ENCODE results near the gene SYPL2. TPM values are rescaled to one million over a fixed set of nuclear protein-coding genes. Genes with fewer than 3 reads are reported as not detected.

SYPL2 gene
- total RNA-seq, 1 donor from 2014 or later = 38.6 TPM

- no peaks in the 10 kb centered on the region for H3K27me3 ChIP-seq (ENCODE audit: control insufficient read depth in 3 of 3, insufficient read depth in 3 of 3, low read length in 3 of 3)
- no peak overlapping the region for H3K4me3 ChIP-seq (ENCODE audit: low read length in 3 of 3)
- no peak overlapping the region for H3K27ac ChIP-seq (ENCODE audit: low read depth, low read length)
- H3K9ac ChIP-seq (ENCODE audit: low read depth in 1 of 3, low read length in 3 of 3) = no peak overlapping the region
- no peaks in the 10 kb centered on the region for H3K9me3 ChIP-seq (ENCODE audit: control insufficient read depth in 3 of 3, low read length in 3 of 3)
- peaks cover 33 to 45% (median 40%) of the 10 kb centered on the region in 3 donors for H3K4me1 ChIP-seq (ENCODE audit: control insufficient read depth in 3 of 3, insufficient read depth in 3 of 3, low read length in 3 of 3)
- no peaks in the 10 kb centered on the region for H3K36me3 ChIP-seq (ENCODE audit: control insufficient read depth in 3 of 3, insufficient read depth in 3 of 3, low read length in 3 of 3)
Observed at GRCh38 chr1:109527098-109527811, 60.9 kb downstream of the SYPL2 start.

- H3K27me3 ChIP-seq (ENCODE audit: control insufficient read depth in 3 of 3, insufficient read depth in 3 of 3, low read length in 3 of 3) = no peaks in the 10 kb centered on the region
- peaks cover 41 to 54% (median 48%) of the 10 kb centered on the region in 3 donors for H3K4me1 ChIP-seq (ENCODE audit: control insufficient read depth in 3 of 3, insufficient read depth in 3 of 3, low read length in 3 of 3)
Observed at GRCh38 chr1:109527846-109528695, 61.7 kb downstream of the SYPL2 start.

GRCh38 chr1:109528712-109529111, 62.4 kb downstream of the SYPL2 start:
- H3K36me3 ChIP-seq (ENCODE audit: control insufficient read depth in 3 of 3, insufficient read depth in 3 of 3, low read length in 3 of 3) = no peaks in the 10 kb centered on the region
- peak overlapping the region; percentile 88 for H3K27ac ChIP-seq (ENCODE audit: low read depth, low read length)
- H3K27me3 ChIP-seq (ENCODE audit: control insufficient read depth in 3 of 3, insufficient read depth in 3 of 3, low read length in 3 of 3) = no peaks in the 10 kb centered on the region
- H3K4me1 ChIP-seq (ENCODE audit: control insufficient read depth in 3 of 3, insufficient read depth in 3 of 3, low read length in 3 of 3) = peaks cover 45 to 57% (median 51%) of the 10 kb centered on the region in 3 donors
- no peak overlapping the region for H3K4me3 ChIP-seq (ENCODE audit: low read length in 3 of 3)
- no peaks in the 10 kb centered on the region for H3K9me3 ChIP-seq (ENCODE audit: control insufficient read depth in 3 of 3, low read length in 3 of 3)
- no peak overlapping the region for H3K9ac ChIP-seq (ENCODE audit: low read depth in 1 of 3, low read length in 3 of 3)

More at GRCh38 chr1:109527846-109528695, 61.7 kb downstream of the SYPL2 start:
- Histone ChIP-seq H3K4me3 (ENCODE audit: low read length in 3 of 3) (no peak overlapping the region), H3K9me3 (ENCODE audit: control insufficient read depth in 3 of 3, low read length in 3 of 3) (no peaks in the 10 kb centered on the region), H3K9ac (ENCODE audit: low read depth in 1 of 3, low read length in 3 of 3) (no peak overlapping the region), H3K36me3 (ENCODE audit: control insufficient read depth in 3 of 3, insufficient read depth in 3 of 3, low read length in 3 of 3) (no peaks in the 10 kb centered on the region), H3K27ac (ENCODE audit: low read depth, low read length) (peak overlapping the region; percentile 88)

GRCh38 chr1:109529881-109530456, 63.6 kb downstream of the SYPL2 start:
- Histone ChIP-seq H3K4me3 (ENCODE audit: low read length in 3 of 3) (peak overlapping the region in 2 of 3 donors; percentile 35 to 56), H3K27ac (ENCODE audit: low read depth, low read length) (peak overlapping the region; percentile 88), H3K27me3 (ENCODE audit: control insufficient read depth in 3 of 3, insufficient read depth in 3 of 3, low read length in 3 of 3) (no peaks in the 10 kb centered on the region), H3K9me3 (ENCODE audit: control insufficient read depth in 3 of 3, low read length in 3 of 3) (no peaks in the 10 kb centered on the region), H3K9ac (ENCODE audit: low read depth in 1 of 3, low read length in 3 of 3) (peak overlapping the region; percentile 68 to 79 (median 71)), H3K4me1 (ENCODE audit: control insufficient read depth in 3 of 3, insufficient read depth in 3 of 3, low read length in 3 of 3) (peaks cover 53 to 63% (median 58%) of the 10 kb centered on the region in 3 donors), H3K36me3 (ENCODE audit: control insufficient read depth in 3 of 3, insufficient read depth in 3 of 3, low read length in 3 of 3) (no peaks in the 10 kb centered on the region)

GRCh38 chr1:109530457-109531087, 64.2 kb downstream of the SYPL2 start:
- H3K9ac ChIP-seq (ENCODE audit: low read depth in 1 of 3, low read length in 3 of 3) = peak overlapping the region; percentile 68 to 79 (median 71)
- H3K4me1 ChIP-seq (ENCODE audit: control insufficient read depth in 3 of 3, insufficient read depth in 3 of 3, low read length in 3 of 3) = peaks cover 59 to 69% (median 64%) of the 10 kb centered on the region in 3 donors
- no peaks in the 10 kb centered on the region for H3K27me3 ChIP-seq (ENCODE audit: control insufficient read depth in 3 of 3, insufficient read depth in 3 of 3, low read length in 3 of 3)
- H3K36me3 ChIP-seq (ENCODE audit: control insufficient read depth in 3 of 3, insufficient read depth in 3 of 3, low read length in 3 of 3) = no peaks in the 10 kb centered on the region
- H3K27ac ChIP-seq (ENCODE audit: low read depth, low read length) = peak overlapping the region; percentile 88
- peak overlapping the region in 2 of 3 donors; percentile 13 to 56 for H3K4me3 ChIP-seq (ENCODE audit: low read length in 3 of 3)
- H3K9me3 ChIP-seq (ENCODE audit: control insufficient read depth in 3 of 3, low read length in 3 of 3) = no peaks in the 10 kb centered on the region

- peaks cover 65 to 74% (median 66%) of the 10 kb centered on the region in 3 donors for H3K4me1 ChIP-seq (ENCODE audit: control insufficient read depth in 3 of 3, insufficient read depth in 3 of 3, low read length in 3 of 3)
- peak overlapping the region in 2 of 3 donors; percentile 35 to 56 for H3K4me3 ChIP-seq (ENCODE audit: low read length in 3 of 3)
- no peaks in the 10 kb centered on the region for H3K9me3 ChIP-seq (ENCODE audit: control insufficient read depth in 3 of 3, low read length in 3 of 3)
- peak overlapping the region; percentile 30 to 79 (median 68) for H3K9ac ChIP-seq (ENCODE audit: low read depth in 1 of 3, low read length in 3 of 3)
- H3K27ac ChIP-seq (ENCODE audit: low read depth, low read length) = peak overlapping the region; percentile 88
- H3K27me3 ChIP-seq (ENCODE audit: control insufficient read depth in 3 of 3, insufficient read depth in 3 of 3, low read length in 3 of 3) = no peaks in the 10 kb centered on the region
- no peaks in the 10 kb centered on the region for H3K36me3 ChIP-seq (ENCODE audit: control insufficient read depth in 3 of 3, insufficient read depth in 3 of 3, low read length in 3 of 3)
Observed at GRCh38 chr1:109531380-109531779, 65.0 kb downstream of the SYPL2 start.

Other genes starting within 250 kb of the SYPL2 start
- 1.6 TPM for gene CELSR2, start 217.0 kb upstream of the SYPL2 start, total RNA-seq
- 1.6 TPM for gene PSRC1, start 183.4 kb upstream of the SYPL2 start, total RNA-seq
- gene MYBPHL, start 159.5 kb upstream of the SYPL2 start, total RNA-seq = under 0.01 TPM
- gene SORT1, start 68.6 kb upstream of the SYPL2 start, total RNA-seq = 22.4 TPM
- gene PSMA5, start 40.1 kb upstream of the SYPL2 start, total RNA-seq = 28.2 TPM
- gene ATXN7L2, start 17.4 kb downstream of the SYPL2 start, total RNA-seq = 3.1 TPM
- 4.2 TPM for gene CYB561D1, start 27.5 kb downstream of the SYPL2 start, total RNA-seq
- gene AMIGO1, start 43.2 kb downstream of the SYPL2 start, total RNA-seq = 8.4 TPM
- 0.52 TPM for gene GPR61, start 73.3 kb downstream of the SYPL2 start, total RNA-seq
- gene GNAI3, start 82.1 kb downstream of the SYPL2 start, total RNA-seq = 8.4 TPM
- gene GNAT2, start 153.1 kb downstream of the SYPL2 start, total RNA-seq = not detected
- gene AMPD2, start 153.3 kb downstream of the SYPL2 start, total RNA-seq = 34.4 TPM
- gene GSTM4, start 189.6 kb downstream of the SYPL2 start, total RNA-seq = 10.4 TPM
- gene GSTM2, start 201.5 kb downstream of the SYPL2 start, total RNA-seq = 32.9 TPM
- 16.7 TPM for gene GSTM1, start 221.3 kb downstream of the SYPL2 start, total RNA-seq
- 11.5 TPM for gene GSTM5, start 245.7 kb downstream of the SYPL2 start, total RNA-seq

Measured in skeletal muscle tissue (tissue), 4 donors.